Stimulated activated naive CD4-positive, alpha-beta T cell treated with Interleukin-2 at 50 U/mL for 16 hours (primary cell): ENCODE measurements around the gene GDPD2.
A peak's percentile ranks its signal among the peaks of the same experiment; 100 is the strongest.

Experiments
- DNase-seq: peaks from one replicate; lab custom pipeline; 2025; lab: John Stamatoyannopoulos, UW

GDPD2 gene

DNA sequence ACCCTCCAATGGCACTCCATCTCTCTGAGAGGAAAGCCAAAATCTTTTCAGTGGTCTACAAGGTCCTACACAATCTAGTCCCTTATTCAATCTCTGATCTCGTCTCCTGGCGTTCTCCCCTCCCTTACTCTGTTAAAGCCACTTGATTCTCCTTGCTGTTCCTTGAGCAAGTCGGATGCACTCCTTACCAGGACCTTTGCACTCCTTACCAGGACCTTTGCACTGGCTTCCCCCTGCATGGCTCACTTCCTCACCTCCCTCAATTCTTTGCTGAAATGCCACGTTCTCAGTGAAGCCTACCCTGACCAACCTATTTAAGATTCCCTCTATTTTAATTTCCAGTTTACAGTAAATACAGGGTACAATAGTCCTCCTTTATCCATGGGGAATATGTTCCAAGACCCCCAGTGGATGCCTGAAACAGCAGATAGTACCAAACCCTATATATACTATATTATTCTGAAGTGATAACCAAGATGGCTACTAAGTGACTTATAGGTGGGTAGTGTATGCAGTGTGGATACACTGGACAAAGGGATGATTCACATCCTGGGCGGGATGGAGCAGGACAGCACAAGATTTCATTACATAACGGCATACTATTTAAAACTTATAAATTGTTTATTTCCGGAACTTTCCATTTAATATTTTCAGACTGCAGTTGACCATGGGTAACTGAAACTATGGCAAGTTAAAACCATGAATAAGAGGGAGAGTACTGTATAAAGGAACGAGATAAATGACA is 15.0 kb downstream of the GDPD2 start:
- no peak for DNase-seq

DNA sequence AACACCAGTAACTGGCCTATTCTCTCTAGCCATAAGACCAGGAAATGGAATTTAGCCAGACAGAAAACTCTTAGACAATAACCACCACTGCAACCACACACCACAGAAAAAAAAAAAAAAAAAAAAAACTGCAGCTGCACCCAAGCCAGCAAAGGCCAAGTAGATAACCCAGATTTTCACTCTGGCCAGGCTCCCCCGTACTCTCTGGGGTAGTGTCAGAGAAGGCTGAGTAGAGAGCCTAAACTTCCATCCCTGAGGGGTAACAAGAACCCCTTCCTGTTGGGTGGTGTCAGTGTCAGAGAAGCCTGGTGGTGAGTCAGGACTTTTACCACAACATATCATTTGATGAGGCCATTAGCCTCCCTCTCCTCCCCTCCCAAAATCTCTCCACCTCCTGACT is 15.9 kb downstream of the GDPD2 start:
- DNase-seq, result no peak

DNA sequence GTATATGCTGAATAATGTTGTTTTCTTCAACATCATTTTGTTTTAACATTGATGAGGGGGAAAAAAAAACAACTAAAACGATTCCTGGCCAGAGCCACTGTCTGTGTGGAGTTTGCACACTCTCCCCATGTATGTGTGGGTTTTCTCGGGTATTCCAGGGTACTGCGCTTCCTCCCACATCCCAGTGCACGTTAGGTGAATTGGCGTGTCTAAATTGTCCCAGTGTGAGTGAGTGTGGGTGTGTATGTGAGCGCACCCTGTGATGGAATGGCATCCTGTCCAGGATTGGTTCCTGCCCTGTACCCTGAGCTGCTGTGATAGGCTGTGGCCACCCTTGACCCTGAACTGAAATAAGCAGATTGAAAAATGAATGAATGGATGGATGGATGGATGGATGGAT is 19.1 kb downstream of the GDPD2 start:
- DNase-seq, result no peak

DNA sequence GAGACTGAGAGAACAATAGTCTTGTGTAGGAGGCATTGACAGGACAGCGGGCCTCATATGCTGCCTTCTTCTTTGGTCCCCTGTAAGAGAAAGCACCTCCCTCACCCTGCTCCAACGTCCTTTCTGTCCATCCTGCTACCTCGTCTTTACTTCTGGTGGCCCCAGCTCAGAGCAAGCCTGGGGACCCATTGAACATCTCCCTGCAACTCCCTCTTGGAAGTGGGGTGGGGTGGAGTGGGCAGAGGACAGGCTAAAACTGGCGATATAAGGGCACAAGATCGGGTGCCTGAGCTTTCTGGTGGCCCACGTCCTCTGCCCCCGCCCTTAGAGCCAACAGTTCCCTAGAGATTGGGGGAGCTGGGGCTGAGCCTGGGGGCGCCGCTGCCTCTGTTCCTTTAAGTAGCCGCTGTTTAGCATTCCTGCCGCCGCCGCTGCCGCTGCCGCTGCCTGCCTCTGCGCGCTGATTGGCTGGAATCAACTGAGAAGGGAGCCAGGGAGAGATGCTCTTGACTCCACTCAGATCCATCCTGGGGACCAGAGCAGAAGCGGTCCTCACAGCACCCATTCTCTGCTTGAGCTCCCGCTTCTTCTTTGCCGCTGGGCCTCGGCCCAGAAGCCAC is 21.3 kb downstream of the GDPD2 start, which contains the start of gene DLG3:
TSS of gene DLG3 (plus strand) at position 510 of the 620 bp plus-strand sequence. CDS start 367 bp downstream, outside the sequence.
- DNase-seq, result no peak

DNA sequence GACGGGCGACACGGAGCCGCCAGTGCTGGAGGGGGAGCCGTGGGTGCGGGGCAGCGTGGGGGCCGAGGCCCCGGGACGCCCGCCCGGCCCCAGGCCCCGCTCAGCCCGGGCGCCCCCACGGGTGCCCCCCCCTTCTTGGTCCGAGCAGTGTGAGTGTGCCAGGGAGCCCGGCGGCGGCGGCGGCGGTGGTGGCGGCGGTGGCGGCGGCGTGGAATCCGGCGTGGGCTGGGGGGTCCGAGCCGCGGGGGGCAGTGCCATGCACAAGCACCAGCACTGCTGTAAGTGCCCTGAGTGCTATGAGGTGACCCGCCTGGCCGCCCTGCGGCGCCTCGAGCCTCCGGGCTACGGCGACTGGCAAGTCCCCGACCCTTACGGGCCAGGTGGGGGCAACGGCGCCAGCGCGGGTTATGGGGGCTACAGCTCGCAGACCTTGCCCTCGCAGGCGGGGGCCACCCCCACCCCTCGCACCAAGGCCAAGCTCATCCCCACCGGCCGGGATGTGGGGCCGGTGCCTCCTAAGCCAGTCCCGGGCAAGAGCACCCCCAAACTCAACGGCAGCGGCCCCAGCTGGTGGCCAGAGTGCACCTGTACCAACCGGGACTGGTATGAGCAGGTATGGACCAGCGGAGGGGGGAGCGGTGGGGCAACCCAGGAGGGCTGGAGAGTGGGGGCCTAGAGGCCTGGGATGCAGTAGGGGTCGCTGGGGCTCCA is 22.0 kb downstream of the GDPD2 start:
- DNase-seq, result no peak

DNA sequence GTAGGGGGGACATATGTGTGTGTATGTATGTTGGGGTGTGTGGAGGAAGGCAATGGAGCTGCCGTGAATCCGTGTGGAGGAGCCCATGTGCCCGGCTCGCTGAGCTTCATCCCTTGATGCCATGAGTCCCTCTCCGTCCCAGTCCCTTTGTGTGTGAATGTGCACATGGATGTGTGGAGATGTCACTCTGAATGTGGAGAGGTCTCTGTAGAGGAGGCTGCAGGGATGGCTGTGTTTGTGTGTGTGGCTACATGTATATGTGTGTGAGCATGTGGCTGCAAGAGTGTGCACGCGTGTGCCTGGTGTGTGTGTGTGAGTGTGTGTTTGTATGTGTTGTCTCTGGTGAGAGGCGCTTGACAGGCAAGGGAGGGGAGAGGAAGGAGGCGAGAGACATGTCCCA is 22.8 kb downstream of the GDPD2 start:
- no peak for DNase-seq

DNA sequence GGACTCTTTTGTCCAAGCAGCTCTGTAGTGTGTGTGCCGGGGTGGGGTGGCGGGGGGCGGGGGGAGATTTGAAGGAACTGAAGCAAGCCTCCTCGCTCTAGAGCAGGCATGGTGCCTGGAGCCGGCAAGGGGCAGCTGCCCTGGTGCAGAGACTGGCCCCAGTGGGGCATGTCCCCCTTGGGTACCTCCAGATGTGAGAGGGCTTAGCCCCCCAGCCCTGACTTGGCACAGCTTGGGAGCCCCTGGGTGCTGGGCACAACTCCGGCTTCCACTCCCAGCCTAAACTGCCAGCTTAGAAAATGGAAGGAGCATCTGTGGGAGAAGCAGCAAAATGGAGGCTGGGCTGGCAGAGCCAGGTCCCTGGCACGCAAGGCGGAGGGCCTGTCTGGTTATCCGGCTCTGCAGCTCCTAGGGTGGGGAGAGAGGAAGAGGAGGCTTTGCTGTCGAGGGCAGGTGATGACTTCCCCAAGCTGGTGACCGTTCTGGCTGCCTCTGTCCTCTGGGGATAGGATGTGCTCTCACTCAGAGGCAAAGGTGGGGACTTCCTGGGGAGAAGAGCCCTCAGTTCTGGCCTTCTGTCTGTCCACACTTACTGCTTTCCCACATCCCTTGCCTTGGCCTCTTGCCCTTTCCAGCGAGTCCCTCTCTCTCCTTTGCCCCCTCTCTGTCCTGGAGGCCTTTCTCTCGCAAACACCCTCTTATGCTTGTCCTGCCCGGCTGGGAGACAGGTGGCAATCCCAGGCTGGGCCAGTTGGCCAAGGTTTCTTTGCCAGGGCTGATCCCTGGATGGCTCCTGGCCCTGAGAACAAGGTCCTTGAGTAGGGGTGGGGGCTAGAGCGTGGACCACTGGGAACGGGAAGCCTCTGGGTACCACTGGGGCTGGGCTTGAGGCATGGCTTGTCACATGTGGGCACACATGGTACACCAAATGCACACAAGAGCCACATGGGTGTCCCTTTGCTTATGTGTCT is 23.6 kb downstream of the GDPD2 start:
- no peak for DNase-seq

DNA sequence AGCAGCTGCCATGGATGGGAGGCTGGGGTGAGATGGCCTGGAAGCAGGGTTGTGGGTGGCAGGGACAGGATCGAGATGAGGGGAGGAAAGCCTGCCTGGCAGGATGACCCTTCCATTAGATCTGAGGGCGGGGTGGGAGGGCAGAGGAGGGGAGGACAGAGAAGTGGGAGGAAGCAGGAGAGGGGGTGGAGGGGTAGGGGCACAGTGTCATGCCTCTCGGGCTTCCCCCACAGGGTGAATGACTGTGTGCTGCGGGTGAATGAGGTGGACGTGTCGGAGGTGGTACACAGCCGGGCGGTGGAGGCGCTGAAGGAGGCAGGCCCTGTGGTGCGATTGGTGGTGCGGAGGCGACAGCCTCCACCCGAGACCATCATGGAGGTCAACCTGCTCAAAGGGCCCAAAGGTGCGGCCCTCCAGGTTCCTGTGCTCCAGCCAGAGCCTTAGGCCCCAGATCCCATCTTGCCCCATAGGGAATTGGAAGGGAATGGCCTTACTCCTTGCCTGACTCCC is 26.4 kb downstream of the GDPD2 start:
- no peak for DNase-seq

DNA sequence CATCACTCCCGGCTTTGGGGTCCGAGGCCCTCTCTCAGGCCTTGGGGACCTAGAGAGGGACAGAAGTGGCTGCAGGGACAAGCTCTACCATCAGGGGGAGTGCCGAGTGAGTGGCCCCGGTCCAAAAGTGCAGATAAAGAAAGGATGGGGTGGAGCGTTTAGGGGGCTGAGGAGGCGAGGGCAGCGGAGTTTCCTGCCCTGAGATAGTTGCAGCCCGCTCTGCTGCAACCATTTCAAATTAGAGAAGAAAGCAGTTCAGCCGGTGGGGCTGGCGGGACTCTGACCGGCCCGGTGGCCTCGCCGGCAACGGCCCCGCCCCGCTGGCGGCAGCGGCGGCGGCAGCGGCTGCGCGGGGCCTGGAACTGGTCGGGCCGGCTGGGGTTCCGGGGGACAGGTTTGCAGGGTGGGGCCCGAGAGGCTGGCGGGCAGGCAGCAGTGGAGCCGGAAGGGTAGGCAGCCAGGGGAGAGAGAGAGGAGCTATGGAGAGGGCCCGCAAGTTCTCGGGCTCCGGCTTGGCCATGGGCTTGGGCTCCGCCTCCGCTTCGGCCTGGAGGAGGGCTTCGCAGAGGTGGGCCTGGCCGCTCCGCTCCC is 29.1 kb downstream of the GDPD2 start:
- peak; percentile 46 for DNase-seq

DNA sequence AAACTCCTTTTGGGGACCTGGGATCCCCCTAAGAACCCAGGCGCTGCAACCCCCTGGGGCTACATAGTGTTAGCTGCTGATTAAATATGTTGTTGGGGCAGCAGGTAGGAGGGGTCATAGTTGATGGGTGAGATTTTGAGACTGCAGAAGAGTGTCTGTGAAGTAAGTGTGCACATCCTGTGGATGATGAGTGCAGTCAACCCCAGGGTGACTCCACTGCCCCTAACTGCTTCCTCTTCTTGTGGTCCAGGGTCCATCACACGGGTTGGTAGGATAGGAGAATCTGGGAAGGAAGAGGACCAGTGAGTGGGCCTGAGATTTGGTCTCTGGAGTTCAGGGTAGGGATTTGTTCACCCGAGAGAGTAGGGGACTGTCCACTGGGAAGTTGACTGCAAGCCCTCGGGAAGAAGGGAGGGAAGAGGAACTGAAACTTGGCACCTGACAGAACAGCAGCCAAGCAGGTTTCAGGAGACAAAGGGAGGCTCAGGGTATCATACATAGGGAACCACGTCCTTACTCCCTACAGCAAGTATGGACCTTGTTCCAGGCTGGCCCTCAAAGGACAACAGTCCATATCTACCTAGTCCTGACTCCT is 30.0 kb downstream of the GDPD2 start:
- DNase-seq, result no peak

DNA sequence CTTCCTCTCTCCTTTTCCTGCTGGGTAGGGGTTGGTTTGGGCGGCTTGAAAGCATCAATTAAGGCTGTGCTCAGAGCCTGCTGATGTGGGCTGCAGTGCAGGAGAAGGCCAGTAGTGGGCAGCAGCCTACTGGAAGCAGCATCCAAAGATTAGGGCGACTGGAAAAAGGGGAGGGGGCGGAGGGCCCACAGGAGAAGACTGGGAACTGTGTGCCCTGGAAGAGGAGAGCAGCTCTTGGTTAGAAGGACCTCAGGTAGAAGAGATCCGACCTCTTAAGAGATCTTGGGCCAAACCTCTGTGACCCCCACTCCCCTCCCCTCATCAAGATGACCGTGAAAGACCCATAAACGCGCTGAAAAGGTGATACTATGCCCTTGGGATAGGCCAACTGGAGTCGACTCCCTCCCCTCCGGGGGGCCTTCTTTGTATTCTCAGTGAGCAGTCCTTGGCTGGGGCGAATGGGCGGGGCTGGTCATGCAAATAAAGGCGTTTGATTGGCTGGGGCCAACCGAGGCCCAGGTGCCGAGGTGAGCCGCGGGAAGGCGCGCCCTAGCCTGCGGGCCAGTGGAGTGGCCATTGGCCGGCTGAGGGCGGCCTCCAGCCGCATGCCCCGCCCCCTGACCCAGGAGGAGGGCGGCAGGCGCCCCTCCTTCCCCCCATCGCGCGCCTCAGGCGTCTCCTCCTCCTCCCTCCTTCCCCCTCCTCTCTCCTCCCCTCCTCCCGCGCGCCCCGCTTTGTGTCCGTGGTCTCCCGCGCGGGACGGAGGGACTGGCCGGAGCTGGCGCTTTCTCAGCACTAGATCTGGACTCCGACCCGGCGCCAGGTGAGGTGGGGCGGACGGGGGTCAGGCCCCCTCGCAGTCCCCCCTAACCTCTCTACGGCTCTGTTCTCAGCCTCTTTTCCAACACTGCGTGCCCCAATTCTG is 31.6 kb downstream of the GDPD2 start:
- DNase-seq, result peak; percentile 64

DNA sequence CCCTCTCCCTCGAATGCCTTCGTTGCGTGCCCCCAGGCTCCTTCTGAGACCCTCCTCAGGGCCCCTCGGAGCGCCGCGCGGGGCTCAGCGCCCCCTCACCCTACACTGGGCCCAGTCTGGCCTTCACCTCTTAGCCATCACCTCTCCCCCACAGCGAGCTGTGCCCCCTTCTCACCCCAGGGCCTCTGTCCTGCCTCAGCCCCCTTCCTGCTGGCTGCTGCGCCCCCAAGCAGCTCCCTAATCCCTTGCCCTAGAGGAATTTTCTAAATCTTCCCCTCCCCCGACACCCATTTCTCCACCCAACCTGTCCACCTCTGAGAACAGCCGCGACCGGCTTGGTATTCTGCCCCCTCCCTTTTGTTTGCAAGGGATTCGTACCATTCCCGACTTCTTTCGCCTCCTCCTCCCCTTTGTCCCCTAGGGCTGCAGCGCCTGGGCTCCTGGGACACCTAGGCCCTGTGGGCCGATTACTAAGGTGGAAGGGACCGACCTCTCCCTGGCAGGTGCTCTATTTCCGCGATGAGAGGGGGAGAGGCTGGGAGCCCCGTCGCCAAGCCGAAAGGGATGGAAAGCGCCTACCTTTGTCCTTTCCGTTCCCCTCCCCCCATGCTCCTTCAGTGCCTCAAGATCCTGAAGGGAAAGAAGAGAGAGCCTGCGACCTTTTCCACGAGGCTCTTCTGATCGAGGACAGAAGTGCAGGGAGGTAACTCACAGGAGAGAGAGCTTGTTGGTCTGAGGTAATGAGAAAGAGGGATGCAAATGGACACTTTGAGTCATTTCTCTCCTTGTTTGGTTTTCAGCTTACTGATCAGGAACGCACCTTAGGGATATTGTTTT is 32.5 kb downstream of the GDPD2 start:
- no peak for DNase-seq

DNA sequence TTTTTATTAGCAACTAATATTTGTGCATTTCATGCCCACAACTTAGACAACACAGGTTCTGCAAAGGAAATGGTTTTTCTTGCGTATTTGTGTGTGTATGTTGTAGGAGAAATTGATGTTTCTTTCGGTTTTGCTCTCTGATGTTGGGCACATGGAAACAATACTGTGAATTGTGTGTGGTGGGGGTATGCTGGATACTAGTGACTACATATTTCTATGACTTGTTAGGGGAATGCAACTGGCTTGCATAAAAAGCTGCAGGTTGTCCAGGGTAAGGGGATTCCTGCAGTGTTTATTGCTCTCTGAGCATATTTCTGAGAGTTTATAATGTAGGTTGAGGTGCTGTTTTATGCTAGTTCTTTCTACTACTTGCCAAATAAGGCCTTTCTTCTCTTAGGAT is 33.1 kb downstream of the GDPD2 start:
- no peak for DNase-seq

DNA sequence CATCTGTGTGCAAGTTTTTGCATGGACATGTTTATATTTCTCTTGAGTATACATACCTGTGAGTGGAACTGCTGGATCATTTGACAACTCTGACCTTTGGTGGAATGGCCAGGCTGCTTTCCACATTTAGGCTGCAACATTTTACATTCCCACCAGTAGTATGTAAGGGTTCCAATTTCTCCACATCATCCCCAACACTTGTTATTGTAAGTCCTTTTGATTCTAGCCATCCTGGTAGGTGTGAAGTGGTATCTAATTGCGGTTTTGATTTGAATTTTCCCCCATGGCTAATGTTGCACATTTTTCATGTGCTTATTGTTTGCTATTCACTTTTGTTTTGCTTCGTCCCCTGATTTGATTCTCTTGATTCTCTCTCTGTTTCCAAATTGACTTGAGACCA is 37.9 kb downstream of the GDPD2 start:
- DNase-seq, result no peak

DNA sequence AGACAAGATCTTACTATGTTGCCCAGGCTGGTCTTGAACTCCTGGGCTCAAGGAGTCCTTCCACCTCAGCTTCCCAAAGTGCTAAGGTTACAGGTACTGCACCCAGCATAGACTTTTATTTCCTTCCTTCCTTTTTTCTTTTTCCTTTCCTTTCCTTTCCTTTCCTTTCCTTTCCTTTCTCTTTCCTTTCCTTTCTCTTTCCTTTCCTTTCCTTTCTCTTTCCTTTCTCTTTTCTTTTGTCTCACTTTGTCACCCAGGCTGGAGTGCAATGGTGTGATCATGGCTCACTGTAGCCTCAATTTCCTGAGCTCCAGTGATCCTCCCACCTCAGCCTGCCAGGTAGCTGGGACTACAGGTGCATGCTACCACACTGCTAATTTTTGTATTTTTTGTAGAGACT is 40.9 kb downstream of the GDPD2 start:
- DNase-seq, result no peak

DNA sequence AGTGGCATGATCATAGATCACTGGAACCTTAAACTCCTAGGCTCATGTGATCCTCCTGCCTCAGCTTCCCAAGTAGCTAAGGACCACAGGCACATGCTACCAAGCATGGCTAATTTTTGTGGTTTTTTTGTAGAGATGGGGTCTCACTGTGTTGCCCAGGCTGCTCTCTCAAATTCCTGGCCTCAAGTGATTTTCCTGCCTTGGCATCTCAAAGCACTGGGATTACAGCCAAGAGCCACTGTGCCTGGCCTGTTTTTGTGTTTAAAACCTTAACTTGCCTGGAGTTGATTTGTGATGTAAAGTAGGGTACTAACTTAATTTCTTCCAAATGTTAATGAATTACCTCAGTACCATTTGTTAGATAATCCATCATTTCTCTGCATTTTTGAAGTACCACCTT is 43.9 kb downstream of the GDPD2 start:
- no peak for DNase-seq

DNA sequence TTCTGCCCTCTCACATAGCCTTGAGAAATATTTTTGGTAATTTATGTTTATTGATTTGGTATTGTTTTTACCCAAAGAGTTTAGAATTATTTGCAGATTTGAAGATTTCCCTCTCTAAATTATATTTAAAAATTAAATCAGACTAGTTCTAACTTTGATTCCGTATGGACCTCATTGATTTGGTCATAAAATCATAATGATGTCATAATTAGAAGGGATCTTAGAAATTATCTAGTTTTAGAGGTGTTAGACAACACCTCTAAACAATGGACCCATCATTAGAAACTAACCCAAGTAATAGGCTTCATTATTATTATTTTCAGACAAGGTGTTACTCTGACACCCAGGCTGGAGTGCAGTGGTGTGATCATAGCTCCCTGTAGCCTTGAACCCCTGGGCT is 45.6 kb downstream of the GDPD2 start:
- no peak for DNase-seq

DNA sequence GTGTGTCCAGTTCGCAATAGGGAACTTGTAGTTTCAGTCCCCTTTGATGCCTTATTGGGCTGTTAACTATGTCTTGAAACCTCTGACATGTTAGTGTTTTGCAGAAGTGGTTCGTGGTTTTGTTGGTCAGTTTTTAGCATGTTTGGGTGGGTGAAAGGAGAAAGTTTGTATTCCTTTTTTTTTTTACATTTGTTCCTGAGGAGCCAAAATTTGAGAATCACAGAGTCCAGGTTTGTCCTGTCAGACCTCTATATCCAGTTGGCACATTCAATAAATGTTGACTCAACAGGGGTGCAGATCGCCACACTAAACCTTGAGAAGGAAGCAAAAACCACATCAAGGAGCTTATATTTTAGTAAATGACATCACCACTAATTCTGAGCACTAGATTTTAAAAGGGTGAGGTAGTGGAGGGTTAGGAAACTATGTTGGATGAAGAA is 47.8 kb downstream of the GDPD2 start:
- no peak for DNase-seq
